ENCODE data around the gene OLFM4.

Gene OLFM4

GRCh38 chr13:53068585-53069520 is 40.2 kb downstream of the OLFM4 start:
- DNase-seq (ENCODE audit: low read depth in 3 of 3): no peak

- DNase-seq (ENCODE audit: low read depth in 3 of 3): no peak
These were observed 41.2 kb downstream of the OLFM4 start for GRCh38 chr13:53069800-53070199.

- no peak for DNase-seq (ENCODE audit: low read depth in 3 of 3)
These were observed 45.1 kb downstream of the OLFM4 start for GRCh38 chr13:53073711-53074110.

GRCh38 chr13:53074114-53074513 is 45.5 kb downstream of the OLFM4 start:
- no peak for DNase-seq (ENCODE audit: low read depth in 3 of 3)

- DNase-seq (ENCODE audit: low read depth in 3 of 3): no peak
These were observed 46.9 kb downstream of the OLFM4 start for GRCh38 chr13:53075356-53076041.

- no peak for DNase-seq (ENCODE audit: low read depth in 3 of 3)
These were observed 51.1 kb downstream of the OLFM4 start for GRCh38 chr13:53079691-53080090.

GRCh38 chr13:53088871-53089270 is 60.3 kb downstream of the OLFM4 start:
- DNase-seq (ENCODE audit: low read depth in 3 of 3): no peak

- DNase-seq (ENCODE audit: low read depth in 3 of 3): no peak
These were observed 61.3 kb downstream of the OLFM4 start for GRCh38 chr13:53089951-53090350.

GRCh38 chr13:53090461-53090860 is 61.8 kb downstream of the OLFM4 start:
- no peak for DNase-seq (ENCODE audit: low read depth in 3 of 3)

- DNase-seq (ENCODE audit: low read depth in 3 of 3): no peak
These were observed 64.3 kb downstream of the OLFM4 start for GRCh38 chr13:53092931-53093330.

GRCh38 chr13:53098455-53098854 is 69.8 kb downstream of the OLFM4 start:
- no peak for DNase-seq (ENCODE audit: low read depth in 3 of 3)

- DNase-seq (ENCODE audit: low read depth in 3 of 3): no peak
These were observed 71.9 kb downstream of the OLFM4 start for GRCh38 chr13:53100394-53101063.

All from stimulated activated CD4-positive, alpha-beta T cell treated with anti-CD3 and anti-CD28 coated beads, TNF-alpha, amount 100 ng/mL, for 24 hours (primary cell).